GM12891 (cell line): ENCODE data around the gene HES7.

Experiments
- PAX5 ChIP-seq: IDR thresholded peaks from 2 replicates; pipeline ENCODE4 v1.6.1; 2011; ENCODE audit warnings: low read length, moderate library complexity, mild to moderate bottlenecking; ENCODE audit not compliant: insufficient read depth, severe bottlenecking
- POLR2A ChIP-seq: IDR thresholded peaks from 2 replicates; pipeline ENCODE4 v1.6.1; 2011; ENCODE audit warnings: low read depth, low read length, control low read depth
- POLR2AphosphoS5 ChIP-seq: IDR thresholded peaks from 2 replicates; pipeline ENCODE4 v1.6.1; 2011; ENCODE audit warnings: low read depth, low read length, control low read depth
- POU2F2 ChIP-seq: IDR thresholded peaks from 2 replicates; pipeline ENCODE4 v1.6.1; 2011; ENCODE audit warnings: low read depth, mild to moderate bottlenecking, control low read depth, low read length, moderate library complexity
- SPI1 ChIP-seq: IDR thresholded peaks from 2 replicates; pipeline ENCODE4 v1.6.1; 2011; ENCODE audit warnings: low read depth, low read length, control low read depth
- TAF1 ChIP-seq: IDR thresholded peaks from 2 replicates; pipeline ENCODE4 v1.6.1; 2011; ENCODE audit warnings: low read depth, low read length, control low read depth

DNA sequence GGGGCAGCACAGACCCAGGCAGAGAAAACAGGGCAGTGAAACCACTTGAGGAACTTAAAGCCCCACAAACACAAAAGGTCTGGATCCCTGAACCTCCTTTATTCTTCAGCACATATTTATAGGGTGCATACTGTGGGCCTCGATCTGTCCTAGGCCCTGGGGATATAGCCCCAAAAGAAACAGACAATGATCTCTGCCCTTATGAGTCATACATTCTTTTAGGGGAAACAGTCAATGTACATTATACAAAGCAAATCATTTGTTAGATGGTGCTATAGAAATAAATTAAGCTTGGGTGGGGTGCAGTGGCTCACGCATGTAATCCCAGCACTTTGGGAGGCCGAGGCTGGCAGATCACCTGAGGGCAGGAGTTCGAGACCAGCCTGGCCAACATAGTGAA lies 10.0 kb upstream of the HES7 start:
- no peak for TF ChIP-seq POLR2A
- TF ChIP-seq POLR2AphosphoS5: no peak
- TF ChIP-seq SPI1: no peak
- no peak for TF ChIP-seq TAF1
- no peak for TF ChIP-seq POU2F2
- TF ChIP-seq PAX5: no peak
